M059J (cell line): Measurements from ENCODE around the gene TSC22D3. TPM values are rescaled to one million over a fixed set of nuclear protein-coding genes. Genes with fewer than 3 reads are reported as not detected.
"Not testable (repeated sequence)": the region's sequence is repeated elsewhere in the genome, so short reads cannot be mapped to it uniquely, and the experiment has no call there.

Experiments used
- DNase-seq: peaks from one replicate; pipeline ENCODE4 v3.0.0-alpha.2; 2012; ENCODE audit warnings: low read depth
- total RNA-seq: library from RNA; depleted of rRNA; stranded (reverse); fragments of >200 nt; shearing (Covaris generic); gene quantifications from 2 replicates; pipeline ENCODE4 v1.2.3, GENCODE V29; 2014

Gene TSC22D3
- total RNA-seq, 1 experiment from 2014 or later: 44.6 TPM

DNA sequence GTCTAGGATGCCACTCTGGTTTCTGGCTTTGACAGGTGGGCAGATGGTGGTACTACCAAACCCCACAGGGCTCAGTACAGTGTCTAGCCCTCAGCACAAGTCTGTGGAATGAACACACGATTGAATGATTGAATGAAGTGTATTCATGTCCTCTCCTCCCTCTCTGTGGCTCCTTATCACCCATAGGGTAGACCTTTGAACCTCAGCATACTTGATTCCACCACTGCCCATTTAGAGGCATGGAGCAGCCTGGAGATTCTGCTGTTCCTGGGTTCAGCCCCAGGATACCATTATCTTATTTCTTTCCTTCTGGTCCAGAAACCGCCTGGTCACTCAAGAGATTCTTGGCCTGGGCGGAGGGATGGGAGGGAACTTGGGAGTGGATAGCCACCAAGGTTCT, 93.3 kb downstream of the TSC22D3 start:
- DNase-seq: no peak

DNA sequence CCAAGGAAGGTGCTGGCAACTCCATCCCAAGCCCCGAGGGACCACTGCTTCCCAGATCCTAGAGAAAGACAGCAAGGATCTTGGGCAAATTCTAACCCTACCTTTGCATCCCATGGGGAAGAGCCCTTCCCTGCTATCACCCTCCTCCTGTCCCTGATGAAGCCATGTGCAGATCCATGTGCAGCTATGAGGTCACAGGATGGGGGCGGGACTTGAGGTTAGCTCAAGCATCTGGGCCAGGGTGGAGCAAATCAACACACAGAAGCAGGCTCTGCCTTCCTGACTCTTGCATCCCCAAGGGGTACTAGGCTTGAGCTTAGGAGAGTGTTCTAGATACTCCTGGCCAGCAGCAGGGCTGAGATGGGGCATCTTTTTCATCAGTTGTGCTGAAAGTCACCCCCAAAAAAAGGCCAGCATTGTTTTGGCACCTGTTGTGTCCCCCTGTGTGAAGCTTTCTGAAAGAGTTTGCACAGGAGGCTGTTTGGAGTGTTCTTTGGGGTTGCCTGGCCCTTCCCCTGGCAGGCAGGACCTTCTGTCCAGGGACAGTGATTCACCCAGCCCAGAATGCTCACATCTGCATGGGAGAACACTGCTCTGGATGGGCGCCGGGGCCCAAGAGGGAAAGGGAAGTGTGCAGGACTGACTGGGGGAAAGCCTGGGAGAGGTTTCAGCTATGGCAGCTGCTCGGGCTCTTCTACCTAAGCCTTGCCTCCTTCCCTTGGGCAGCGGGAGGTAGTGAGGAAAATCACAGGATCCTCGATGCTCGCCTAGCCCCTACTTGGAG, 96.4 kb downstream of the TSC22D3 start:
- peak; percentile 78 for DNase-seq

DNA sequence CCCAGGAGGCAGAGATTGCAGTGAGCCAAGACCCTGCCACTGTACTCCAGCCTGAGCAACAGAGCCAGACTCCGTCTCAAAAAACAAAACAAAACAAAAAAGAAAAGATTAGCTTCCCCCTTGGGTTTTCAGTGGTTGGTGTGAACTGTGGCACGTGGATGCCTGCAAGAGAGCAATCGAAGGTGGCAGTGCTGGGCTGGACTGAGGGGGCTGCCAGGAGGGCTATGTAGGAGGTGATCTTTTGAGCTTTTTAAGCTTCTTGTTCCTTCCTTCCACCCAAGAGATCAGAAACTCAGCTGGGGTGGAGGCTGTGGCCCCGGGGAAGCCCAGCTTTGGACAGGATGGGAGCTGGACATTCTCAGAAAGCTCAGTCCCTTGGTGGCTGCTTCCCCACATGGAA, 97.7 kb downstream of the TSC22D3 start:
- no peak for DNase-seq

DNA sequence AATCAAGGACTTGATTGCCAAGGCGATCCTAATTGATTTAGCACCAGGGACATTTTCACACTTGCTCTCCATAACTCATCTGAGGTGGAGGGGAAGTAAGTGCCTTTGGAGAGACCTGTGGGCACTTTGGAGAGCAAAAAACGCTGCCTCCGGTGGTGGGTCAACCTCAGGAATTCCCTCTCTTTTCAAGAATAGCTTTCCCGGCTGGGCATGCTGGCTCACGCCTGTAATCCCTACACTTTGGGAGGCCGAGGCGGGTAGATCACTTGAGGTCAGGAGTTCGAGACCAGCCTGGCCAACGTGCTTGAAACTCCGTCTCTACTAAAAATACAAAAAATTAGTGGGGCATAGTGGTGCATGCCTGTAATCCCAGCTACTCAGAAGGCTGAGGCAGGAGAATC, 98.1 kb downstream of the TSC22D3 start:
- DNase-seq: peak; percentile 74

DNA sequence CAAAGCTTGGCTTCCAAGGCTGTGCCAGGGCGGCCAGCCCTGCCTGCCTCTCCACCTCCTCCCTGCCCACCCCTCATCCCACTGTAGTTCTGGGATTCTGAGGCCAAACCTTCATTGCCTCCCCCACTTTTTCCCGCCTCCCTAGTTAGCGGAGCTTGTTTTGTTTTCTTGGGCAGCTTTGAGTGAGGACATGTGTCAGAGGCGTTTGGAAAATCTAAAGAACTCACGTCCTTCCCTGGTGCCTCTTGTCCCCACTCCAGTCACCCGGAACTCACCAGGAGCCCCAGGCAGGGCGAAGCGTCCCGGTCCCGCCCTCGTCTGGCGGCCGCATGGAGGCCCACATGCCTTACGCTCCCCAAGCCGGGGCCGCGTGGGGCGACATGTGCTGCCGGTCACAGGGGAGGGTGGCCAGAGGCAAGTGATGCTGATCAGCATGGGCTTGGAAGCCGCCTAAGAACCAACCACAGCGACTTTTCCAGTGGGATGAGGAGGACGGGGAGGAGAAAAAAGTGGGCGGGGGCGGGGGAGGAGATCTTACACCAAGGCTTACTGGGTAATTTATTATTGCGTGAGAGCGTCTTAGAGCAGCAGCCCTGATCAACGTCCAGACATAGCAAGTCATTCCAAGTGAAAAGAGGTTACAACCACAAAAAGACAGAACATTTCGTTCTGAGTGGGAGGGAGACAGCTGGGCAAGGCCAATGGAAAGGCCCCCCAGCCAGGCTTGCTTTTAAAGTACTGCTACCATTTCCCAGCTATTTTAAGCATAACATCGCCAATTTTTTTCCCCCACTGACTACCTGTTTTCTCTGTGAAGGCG, 98.8 kb downstream of the TSC22D3 start:
- peak; percentile 96 for DNase-seq

DNA sequence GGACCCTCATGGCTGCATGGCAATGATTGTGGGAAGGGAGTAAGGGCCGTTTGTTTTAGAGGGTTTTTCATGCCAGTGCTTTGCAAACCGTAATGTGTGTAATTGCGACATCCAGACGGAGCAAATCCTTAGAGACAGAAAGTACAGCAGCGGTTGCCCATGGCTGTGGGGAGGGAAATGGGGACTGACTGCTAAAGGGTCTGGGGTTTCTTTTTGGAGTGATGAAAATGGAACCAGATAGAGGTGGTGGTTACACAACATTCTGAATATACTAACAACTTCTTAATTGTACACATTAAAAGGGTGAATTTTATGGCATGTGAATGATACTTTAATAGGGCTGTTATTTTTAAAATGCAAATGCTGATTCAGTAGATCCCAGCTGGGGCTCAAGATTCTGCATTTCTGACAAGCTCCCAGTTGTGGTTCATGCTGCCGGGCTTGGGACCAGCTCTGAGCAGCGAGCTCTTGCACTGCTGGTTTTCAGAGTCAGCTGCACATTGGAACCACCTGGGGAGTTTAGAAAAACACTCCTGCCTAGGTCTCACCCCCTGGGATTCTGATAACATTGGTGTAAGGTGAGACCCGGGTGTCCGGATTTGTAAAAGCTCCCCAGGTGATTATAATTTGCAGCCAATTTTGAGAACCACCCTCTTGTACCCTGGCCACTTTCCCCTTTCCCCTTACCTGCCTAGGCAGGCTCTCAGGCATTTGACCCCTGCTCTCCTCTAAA, 99.6 kb downstream of the TSC22D3 start:
- peak; percentile 43 for DNase-seq

DNA sequence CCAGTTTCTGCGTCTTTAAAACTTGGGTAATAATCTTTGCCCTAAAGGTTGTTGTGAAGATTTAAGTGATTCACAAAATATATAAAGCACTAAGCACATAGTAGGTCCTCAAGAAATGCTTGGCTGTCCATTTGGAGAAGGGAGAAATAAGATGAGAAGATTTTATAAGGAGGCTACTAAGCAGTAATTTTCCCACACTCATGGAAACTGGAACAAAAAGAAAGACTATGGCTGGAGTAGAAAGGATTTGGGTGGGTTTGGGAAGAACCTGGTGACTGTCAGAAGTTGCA, 100.3 kb downstream of the TSC22D3 start:
- DNase-seq: no peak

DNA sequence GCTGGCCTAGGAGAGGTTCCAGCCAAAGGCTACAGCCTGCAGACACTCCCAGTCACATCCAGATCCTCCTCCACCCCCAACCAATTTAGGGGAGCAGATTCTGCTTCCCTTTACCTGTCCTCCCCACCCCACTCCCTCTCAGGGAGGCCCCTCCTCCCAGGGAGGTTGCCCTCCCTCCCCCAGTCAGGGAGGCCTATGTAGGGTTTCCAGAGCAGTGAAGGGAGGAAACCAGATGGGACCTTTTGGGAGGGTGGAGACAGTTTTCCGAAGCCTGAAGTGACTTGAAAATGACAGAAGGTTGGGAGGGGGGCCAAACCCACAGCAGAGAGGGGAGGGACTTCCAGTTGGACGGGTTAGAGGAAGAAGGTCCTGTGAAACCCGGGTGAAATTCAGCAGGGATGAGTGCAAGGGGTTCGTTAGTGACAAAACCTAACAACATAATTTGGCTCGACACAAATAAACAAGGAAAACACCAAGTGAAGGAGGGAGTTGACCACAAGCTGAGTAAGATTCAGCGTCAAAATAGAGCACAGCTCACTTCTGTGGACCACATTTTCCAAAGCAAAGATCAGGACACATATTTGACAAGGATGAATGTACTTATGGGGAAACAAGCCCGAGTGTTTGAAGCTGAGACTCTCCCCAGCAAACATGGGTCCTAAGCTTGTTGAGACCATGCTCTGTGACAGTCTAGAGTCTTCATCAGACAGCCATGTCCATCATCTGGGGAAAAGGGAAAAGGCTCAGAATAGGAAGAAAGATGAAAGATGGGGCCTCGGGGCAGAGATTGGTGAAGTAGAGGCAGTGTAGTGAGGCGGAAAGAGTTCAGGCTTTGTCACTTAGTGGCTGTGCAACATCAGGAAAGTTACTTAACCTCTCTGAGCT, 100.9 kb downstream of the TSC22D3 start:
- peak; percentile 81 for DNase-seq

DNA sequence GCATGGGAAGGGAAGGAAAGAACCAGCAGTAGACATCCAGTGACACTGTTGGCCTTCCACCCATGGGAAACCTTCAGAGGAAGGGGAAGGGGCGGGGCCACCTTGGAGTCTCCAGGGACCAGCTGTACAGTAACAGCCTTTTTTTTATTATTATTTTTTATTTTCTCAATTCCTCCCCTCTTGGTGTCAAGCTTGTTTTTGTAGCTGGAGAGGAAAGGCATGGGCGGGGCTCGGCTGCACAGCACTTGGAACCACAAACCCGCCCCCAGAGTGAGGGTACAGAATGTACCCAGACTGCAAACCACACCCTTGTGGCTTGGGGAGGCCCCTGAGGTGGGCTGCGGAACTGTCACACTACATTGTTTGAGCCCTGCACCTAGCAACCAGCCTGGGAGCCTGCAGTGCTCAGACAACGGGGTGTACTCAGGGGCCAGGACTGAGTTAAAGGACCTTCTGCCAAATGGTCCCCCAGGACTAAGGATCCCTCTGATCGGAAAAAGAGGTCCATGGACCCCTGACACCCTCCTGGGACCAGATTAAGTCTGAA, 101.6 kb downstream of the TSC22D3 start:
- DNase-seq: peak; percentile 59

DNA sequence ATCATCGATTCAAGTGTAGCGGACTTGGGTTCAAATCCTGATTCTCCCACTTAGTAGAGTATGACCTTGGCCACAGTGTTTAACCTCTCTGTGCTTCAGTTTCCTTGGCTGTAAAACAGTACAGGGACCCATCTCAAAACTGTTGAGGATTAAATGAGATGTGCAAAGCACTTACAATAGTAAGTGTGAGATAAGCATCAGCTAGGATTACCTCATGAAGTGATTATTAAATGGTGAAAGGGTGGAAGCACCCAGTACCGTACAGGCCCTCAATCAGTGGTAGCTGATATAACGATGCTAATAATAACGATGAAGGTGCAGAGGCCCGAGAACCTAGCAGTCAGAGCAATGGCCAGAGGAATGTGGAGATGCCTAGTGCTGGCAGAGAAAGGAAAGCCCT, 102.2 kb downstream of the TSC22D3 start:
- no peak for DNase-seq

DNA sequence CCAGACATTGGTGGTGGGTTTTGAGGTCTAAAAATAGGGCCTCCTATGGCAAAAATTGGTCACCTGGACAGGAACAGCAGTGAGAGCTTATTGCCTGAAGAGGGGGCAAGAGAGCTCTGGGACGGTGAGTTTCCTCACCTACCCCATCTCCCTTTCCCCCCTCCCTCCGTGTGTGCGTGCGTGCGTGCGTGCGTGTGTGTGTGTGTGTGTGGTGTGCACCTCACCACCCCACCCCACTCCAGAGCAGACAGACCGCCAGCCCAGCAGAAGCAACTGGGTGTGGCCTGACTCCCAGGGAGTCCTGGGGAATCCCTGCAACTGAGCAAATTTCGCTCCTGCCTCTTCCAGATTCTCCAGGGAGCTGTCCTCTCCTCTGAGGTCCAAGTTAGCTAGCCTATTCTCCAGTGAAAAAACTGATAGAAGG, 102.6 kb downstream of the TSC22D3 start:
- peak; percentile 73 for DNase-seq

DNA sequence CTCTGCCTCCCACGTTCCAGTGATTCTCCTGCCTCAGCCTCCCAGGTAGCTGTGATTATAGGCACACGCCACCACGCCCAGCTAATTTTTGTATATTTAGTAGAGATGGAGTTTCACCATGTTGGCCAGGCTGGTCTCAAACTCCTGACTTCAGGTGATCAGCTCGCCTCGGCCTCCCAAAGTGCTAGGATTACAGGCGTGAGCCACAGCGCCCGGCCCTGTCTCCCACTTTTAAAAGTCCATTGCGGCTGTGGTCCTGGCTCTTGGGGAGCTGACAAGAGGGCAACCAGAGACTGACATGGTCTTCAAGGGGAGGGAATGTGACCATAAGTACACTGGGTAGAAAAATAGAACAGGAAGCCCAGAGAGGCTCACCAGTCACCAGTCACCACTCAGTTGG, 104.3 kb downstream of the TSC22D3 start:
- not testable (repeated sequence) for DNase-seq

DNA sequence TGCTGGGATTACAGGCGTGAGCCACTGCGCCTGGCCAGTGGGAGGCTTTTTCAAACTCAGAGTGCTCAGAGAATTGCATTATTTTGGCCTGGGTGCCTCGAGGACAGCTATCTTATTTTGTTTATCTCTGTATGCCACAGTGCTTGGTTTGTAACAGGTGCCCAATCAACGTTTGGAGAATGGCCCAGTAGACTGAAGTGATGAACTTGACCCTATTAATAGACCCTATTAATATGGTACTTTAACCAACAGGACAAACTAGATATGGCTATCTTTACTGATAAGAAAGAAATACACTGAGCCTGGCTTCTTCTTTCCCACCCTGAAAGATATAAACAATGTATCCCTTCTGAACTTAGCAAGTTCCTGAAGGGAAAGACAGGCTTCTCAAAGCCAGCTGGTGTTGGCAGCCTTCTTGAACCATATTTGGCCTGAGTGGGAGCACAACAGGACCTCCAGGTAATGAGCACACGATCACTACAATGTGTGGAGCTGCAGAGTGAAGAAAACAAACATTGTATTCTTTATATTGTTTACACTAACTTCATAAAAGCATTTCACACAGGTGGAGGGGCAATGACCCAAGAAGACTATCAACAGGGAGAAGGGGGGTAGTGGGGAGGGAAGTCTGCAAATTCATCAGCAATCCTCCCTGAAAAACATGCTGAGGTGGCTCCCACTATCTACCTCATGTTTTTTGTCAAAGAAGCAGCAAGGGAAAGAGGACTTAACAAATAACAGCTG, 105.5 kb downstream of the TSC22D3 start:
- DNase-seq: no peak

DNA sequence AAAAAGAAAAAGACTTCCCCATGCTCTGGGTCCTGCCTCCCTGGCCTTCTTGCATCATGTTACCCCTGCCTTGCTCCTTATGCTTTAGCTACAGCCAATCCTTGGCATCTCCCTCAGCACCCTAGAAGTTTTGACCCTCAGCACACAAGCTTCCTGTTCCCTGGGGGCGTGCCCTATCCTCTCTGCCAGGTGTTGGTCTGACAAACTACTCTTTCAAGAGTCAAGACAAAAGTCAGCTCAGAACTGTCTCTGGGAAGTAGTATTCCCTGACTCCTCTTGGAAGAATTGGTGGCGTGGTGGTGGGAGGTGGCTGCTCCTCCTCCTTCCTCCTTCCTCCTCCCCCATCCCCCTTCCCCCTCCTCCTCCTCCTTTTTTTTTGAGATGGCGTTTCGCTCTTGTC, 106.3 kb downstream of the TSC22D3 start:
- DNase-seq: no peak

DNA sequence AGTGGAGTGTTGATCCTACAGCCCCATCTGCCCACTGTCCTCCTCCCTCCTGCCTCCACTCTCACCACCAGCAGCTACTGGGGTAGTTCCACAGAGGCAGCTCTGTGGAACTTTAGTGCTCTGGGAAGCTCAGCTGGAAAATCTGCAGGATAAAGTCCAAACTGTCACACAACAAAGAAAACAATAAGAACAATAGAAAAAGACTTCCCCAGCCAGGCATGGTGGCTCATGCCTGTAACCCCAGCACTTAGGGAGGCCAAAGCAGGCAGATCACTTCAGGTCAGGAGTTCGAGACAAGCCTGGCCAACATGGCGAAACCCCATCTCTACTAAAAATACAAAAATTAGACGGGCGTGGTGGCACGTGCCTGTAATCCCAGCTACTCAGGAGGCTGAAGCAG, 106.9 kb downstream of the TSC22D3 start:
- DNase-seq: not testable (repeated sequence)

DNA sequence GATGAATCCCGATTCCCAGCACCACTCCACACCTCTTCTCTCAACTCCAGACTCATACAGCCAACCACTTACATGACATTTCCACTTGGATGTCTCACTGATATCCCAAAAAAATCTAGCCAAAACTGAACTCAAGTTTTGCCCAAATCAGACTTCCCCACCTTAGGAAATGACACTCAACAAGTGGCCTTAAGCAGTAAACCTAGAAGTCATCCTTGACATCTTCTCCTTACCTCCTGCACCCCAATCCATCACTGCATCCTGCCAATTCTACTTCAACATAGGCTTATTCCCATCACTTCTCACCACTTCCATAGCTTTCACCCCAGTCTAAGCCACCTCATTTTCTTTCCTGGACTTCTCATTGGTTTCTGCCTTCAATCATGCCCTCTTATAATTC, 108.2 kb downstream of the TSC22D3 start:
- no peak for DNase-seq

DNA sequence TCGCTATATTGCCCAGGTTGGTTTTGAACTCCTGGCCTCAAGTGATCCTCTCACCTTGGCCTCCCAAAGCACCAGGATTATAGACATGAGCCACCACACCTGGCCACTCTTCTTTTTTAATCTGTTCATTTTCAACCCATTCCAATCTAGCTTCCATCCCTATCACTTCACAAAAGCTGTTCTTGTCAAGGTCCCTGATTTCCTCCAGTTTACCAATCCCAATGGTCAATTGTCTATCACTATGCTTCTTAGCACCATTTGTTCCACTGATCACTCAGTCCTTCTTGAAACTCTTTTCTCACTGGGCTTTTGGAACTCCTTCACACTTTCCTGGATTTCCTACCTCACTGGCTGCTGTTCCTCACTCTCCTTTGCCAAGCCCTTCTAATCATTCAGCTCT, 108.7 kb downstream of the TSC22D3 start:
- DNase-seq: no peak
